ENCODE data around the gene AXIN1. TPM values are rescaled to one million over a fixed set of nuclear protein-coding genes. Genes with fewer than 3 reads are reported as not detected.
A peak's percentile ranks its signal among the peaks of the same experiment; 100 is the strongest.

AXIN1 gene
- total and polyA plus RNA-seq, 9 of the 15 experiments (the other 6 are each of a cell fraction or from before 2014, with no cell fraction given), result 0.42 to 58.0 (median 25.9) TPM

GRCh38 chr16:396605-397004 is 44.1 kb upstream of the AXIN1 start (continued):
- TF ChIP-seq ZBTB40 (IDR thresholded peaks at IDR 0.05) (no peak), ZBTB40 (CRISPR knock-in tag; IDR thresholded peaks at IDR 0.05) (no peak), POLR2H (tag; IDR thresholded peaks at IDR 0.05; ENCODE audit: low read depth) (no peak), ATF7 (IDR thresholded peaks at IDR 0.05) (no peak; the same call in 1 of the 2 replicates), IFI16 (CRISPR knock-in tag; IDR thresholded peaks at IDR 0.05) (no peak), MAFK (IDR thresholded peaks at IDR 0.05; ENCODE audit: low read length) (no peak), MAX (CRISPR knock-in tag; IDR thresholded peaks at IDR 0.05) (peak; percentile 74), ZC3H4 (CRISPR knock-in tag; IDR thresholded peaks at IDR 0.05; ENCODE audit: borderline replicate concordance) (no peak), BRD9 (IDR thresholded peaks at IDR 0.05; ENCODE audit: low read depth, partially characterized antibody) (no peak), TAL1 (IDR thresholded peaks at IDR 0.05) (no peak), AFF1 (IDR thresholded peaks at IDR 0.05; ENCODE audit: low read depth in 1 of 2, partially characterized antibody in 2 of 2) (no peak), CTBP1 (IDR thresholded peaks at IDR 0.05; ENCODE audit: borderline replicate concordance) (no peak), ZNF449 (CRISPR knock-in tag; IDR thresholded peaks at IDR 0.05) (no peak), GTF2F1 (IDR thresholded peaks at IDR 0.05; ENCODE audit: low read depth, low read length) (0 out of 2 replicates have a peak, but pooled peaks have one; percentile 49), RFX7 (CRISPR knock-in tag; IDR thresholded peaks at IDR 0.05) (no peak)

All from K562 (cell line).